GM21528 (cell line): ENCODE data around the gene DMP1.

ENCODE experiments used
- ATAC-seq: cut with Tn5 transposase; IDR thresholded peaks from one replicate; pipeline ENCODE4 v1.9.1; 2021; ENCODE audit warnings: mild to moderate bottlenecking, moderate library complexity; ENCODE audit not compliant: unreplicated experiment, low FRiP score

DMP1 gene, protein sequence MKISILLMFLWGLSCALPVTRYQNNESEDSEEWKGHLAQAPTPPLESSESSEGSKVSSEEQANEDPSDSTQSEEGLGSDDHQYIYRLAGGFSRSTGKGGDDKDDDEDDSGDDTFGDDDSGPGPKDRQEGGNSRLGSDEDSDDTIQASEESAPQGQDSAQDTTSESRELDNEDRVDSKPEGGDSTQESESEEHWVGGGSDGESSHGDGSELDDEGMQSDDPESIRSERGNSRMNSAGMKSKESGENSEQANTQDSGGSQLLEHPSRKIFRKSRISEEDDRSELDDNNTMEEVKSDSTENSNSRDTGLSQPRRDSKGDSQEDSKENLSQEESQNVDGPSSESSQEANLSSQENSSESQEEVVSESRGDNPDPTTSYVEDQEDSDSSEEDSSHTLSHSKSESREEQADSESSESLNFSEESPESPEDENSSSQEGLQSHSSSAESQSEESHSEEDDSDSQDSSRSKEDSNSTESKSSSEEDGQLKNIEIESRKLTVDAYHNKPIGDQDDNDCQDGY

DNA sequence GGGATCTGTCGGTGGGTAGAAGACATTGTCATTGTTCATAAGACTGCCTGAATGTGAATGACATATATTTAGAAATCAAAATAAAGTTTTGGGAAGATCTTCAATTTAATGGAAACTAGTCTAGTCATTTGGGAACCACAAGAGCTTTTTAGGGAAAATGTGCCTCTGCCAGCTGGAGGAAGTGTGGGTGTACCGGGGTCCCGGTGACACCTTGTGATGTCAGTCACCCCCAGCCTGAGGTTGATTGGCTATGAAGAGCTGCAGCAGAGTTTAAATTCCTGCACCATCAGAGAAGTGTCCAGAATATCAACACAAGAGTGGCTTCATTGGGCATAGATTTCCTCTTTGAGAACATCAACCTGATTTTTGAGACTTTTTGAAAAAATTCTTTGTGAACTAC is at the start of gene DMP1:
TSS of gene DMP1 (plus strand) at position 301 of the 400 bp plus-strand sequence. CDS start 6,213 bp downstream, outside the sequence.
- ATAC-seq = no peak

DNA sequence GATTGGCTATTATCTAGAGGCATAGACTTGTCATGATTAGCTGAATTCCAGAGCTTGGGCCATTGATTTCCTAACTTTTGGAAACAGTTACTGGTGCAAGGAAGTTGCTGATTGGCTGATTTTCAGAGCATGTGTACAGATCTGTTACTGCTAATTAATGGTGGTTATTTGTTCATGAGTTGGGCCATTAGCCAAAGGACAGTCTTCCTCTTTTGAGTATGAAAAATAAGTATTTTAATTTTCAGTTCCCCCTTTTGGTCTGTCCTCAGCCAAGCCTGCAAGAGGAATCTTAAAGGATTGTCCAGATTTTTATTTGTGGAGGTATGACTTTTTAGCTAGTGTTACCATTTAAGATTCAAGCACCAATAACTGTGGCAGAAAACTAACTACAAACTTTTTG is 48.7 kb upstream of the DMP1 start:
- ATAC-seq = no peak

DNA sequence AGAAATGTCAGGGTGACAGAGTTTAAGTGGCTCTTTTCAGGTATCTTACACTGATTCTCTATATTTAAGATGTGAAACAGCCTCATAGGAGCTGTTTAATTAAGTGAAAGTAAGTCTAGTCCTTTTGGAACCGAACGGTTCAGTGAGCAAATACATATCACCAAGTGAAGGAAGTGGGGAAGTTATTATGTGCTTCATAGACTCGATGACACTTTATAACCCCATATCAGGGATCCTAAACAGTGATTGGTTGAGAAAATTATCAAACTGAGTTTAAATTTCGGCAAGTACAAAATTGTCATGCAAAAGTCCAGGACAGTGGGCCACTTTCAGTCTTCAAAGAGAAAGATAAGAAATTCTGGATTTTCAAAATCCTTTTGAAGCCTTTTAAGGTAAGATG is 41.9 kb upstream of the DMP1 start, which contains the start of gene DSPP:
TSS of gene DSPP (plus strand) at position 301 of the 400 bp plus-strand sequence. CDS start 2,380 bp downstream, outside the sequence.
- no peak for ATAC-seq

DNA sequence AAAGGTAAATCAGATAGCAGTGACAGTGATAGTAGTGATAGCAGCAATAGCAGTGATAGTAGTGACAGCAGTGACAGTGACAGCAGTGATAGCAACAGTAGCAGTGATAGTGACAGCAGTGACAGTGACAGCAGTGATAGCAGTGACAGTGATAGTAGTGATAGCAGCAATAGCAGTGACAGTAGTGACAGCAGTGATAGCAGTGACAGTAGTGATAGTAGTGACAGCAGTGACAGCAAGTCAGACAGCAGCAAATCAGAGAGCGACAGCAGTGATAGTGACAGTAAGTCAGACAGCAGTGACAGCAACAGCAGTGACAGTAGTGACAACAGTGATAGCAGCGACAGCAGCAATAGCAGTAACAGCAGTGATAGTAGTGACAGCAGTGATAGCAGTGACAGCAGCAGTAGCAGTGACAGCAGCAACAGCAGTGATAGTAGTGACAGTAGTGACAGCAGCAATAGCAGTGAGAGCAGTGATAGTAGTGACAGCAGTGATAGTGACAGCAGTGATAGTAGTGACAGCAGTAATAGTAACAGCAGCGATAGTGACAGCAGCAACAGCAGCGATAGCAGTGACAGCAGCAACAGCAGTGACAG is 35.7 kb upstream of the DMP1 start:
- no peak for ATAC-seq

DNA sequence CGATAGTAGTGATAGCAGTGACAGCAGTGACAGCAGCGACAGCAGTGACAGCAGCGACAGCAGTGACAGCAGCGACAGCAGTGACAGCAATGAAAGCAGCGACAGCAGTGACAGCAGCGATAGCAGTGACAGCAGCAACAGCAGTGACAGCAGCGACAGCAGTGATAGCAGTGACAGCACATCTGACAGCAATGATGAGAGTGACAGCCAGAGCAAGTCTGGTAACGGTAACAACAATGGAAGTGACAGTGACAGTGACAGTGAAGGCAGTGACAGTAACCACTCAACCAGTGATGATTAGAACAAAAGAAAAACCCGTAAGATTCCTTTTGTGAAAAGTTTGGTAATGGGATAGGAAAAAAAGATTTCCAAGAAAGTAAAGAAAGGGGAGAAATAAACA is 33.8 kb upstream of the DMP1 start:
- no peak for ATAC-seq

DNA sequence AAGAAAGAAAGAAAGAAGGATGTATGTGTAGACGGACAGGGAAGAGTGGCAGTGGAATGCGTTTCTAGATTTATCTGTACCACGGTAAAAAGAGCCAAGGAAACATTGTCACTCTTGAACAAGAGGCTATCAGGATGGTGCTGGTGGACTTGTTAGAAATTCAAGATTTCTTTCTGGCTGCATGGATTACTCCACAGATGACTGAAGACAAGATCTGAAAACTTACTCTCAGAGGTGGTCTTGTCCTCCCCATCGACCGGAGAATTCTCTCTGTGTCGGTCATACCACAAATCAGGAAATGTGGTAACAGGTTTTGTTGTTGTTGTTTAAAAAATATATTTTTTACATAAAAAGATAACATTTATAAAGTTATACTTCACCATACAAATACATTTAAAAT is 30.0 kb upstream of the DMP1 start:
- ATAC-seq = no peak

DNA sequence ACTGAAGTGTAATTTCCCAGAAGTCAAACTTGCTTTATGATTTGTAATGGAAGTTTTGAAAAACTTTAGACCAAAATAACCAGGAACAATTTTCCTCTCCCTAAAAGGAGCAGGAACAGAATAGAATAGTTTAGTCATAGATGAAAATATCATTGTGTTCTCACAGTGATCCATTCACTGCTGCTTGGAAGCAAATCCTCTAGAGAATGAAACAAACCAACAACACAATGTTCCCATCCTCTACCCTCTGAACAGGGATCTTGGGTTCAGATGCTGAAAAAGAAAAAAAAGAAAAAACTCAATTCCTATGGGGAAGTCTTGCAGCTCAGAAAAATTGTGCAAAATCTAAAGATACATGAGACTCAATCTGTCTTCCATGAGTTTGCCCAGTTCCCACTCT is 29.6 kb upstream of the DMP1 start:
- ATAC-seq = no peak

DNA sequence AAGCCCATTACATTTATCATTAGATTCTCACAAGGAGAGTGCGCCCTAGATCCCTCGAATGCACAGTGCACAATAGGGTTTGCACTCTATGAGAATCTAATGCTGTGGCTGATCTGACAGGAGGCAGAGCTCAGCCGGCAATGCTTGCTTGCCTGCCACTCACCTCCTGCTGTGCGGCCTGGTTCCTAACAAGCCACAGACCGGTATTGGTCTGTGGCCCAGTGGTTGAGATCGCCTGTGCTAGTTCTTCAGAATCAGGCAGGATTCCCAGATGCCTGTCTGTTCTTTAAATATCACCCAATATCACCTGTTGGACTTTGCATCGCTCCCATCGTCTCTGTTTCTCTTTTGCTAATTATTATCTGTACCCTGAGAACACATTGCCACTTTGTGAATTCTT is 27.8 kb upstream of the DMP1 start:
- ATAC-seq = no peak

DNA sequence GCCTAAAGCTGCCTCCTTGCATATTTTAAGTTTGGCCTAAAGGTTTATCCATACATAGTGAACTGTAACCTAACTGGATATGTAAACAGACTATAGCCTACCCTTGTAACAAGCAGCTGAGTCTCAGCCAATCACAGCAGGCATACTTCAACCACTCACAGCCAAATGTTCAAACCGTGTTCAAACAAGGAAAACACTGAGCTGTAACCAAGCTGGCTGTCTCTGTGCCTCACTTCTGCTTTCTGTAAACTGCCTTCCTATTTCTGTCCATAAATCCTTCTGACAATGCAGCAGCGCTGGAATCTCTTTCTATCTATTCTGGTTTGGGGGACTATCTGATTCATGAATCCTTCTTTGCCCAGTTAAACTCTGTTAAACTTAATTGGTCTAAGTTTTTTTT is 25.4 kb upstream of the DMP1 start:
- ATAC-seq = no peak

DNA sequence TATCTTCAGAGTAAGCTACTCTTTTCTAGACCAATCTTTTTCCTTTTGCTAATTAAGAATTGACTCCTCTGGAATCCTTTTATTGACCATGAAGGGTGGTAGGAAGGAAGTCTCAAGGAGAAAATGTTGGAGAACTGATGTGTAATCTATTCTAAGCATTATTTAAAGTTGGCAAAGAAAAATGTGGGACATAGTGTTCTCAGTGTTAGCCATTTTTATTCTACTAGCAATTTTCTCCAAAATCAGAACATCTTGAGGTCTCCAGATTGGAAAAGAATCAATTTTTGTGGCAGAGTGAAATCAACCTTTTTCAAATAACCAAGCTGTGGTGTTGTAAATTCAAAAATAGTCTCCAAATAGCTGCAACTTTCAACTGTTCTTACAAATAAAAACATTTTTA is 18.4 kb upstream of the DMP1 start:
- no peak for ATAC-seq

DNA sequence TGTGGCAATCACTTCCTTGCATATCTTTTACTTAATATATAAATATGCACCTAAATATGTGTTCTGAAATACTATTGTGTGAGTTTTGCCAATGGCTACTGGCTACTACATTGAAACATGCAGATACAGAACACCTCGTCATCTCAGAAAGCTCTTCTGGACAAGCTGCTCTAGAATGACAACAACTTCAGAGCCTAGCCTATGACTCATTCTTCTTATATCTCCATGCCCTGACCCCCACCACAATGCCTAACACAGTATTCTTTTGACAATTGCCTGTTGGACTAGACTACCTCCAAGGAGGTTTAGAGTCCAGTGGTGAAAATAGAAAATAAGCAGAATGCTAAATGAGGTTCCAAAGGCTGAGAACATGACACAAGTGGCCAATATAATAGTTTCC is 17.6 kb upstream of the DMP1 start:
- ATAC-seq = no peak

DNA sequence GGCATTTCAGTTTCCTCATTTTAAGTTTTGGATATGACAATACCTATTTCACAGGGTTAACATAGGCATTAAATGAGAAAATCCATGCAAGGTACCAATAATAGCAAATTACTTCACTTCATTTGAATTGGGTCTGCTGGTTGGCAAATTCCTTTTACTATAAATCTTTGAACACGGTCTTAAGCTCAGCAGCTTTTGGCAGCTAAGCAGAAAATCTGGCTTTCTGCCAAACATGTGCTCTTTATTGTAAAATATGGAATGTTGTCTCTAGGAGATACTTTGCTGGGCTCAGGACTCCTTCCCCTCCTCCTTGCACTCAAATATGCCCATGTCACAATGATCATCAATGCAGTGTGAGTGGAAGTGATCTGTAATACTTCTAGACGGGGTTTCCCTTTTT is 16.8 kb upstream of the DMP1 start:
- no peak for ATAC-seq

DNA sequence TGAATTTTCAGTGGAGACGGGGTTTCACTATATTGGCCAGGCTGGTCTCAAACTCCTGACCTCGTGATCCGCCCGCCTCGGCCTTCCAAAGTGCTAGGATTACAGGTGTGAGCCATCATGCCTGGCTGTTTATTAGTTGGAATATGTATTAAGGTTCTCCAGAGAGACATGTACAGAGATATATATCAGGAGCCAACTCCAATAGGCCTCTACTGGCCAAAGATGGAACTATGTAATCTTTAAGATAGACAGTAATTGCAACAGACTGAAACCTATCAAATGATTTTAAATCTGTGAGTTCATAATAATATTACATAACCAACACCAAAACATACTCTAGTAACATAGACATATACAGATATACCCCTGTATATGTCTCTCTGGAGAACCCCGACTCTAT is 5.8 kb upstream of the DMP1 start:
- no peak for ATAC-seq

DNA sequence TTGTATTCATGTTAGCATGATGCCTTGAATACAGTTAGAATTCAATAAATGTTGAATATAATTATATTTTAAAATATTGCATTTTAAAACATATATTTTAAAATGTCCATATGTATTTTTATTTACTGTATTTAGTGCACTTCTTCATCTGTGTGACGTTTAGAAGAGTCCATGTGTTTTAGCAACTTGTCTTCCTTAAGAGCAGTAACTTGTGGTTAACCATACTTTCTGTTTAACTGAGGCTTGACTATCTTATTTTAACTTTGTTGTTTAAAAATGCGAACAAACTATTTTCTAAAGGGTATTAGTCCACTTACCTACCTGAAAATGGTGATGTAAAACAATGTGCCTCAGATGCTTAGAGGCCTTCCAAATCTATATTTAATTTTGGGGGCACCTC is 858 bp downstream of the DMP1 start:
- no peak for ATAC-seq

DNA sequence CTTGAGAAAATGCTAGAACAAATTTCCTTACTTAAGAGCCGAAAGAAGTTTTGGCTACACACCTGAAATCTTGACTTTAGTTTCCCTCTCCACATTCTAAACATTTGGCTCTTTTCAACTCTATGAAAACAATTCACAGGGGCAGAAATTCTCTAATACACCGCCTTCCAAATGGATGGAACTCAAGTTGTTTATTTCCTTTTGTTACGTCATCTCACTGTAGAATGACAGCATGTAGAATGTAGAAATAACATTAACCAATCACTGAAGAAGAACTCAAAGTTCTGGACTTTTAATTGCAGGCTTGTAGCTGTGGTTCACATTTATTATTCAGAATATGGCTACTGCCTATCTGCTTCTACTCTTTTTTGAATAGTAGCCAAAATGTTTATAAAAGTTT is 1.9 kb downstream of the DMP1 start:
- no peak for ATAC-seq

DNA sequence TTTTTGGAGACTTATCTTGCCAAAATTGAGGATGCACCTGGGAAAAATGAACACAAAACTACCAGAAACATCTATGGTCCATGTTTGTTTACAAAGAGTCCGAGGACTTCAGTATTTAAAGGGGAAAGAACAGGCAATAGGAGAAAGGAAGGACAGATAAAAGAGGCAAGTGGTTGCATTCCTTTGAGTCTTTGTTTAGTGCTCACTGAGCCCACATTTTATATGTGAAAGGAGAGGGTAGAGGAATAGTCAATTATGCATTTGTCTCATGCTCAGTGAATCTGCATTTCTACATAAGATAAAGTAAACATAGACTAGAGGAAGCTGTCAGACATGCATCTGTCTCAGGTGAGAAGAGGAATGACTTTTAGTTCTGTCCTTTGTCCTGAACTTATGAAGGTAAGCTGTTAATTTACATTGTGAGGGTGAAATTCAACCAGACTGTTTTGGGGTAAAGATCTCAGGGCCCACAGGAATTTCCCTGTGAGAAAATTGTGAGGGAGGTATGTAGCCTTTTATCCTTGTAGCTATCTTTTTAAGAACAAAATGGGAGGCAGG is 4.5 kb downstream of the DMP1 start:
- no peak for ATAC-seq

DNA sequence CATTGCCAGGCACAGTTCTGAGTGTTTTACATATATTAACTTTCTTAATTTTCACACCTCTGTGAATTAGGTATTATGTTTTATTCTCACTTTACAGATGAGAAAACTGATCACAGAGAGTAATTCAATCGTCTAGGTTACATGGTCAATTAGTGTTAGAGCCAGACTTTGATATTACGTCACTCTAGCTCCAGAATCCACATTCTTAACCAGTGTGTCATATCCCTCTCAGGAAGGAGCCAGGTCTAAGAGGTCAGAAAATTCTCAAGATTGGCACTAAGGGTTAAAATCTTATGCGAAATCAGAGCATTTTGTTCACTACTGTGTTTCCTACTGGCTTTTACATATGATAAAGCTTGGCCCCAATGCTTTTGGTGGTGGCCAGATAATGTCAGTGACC is 7.4 kb downstream of the DMP1 start:
- ATAC-seq = no peak

DNA sequence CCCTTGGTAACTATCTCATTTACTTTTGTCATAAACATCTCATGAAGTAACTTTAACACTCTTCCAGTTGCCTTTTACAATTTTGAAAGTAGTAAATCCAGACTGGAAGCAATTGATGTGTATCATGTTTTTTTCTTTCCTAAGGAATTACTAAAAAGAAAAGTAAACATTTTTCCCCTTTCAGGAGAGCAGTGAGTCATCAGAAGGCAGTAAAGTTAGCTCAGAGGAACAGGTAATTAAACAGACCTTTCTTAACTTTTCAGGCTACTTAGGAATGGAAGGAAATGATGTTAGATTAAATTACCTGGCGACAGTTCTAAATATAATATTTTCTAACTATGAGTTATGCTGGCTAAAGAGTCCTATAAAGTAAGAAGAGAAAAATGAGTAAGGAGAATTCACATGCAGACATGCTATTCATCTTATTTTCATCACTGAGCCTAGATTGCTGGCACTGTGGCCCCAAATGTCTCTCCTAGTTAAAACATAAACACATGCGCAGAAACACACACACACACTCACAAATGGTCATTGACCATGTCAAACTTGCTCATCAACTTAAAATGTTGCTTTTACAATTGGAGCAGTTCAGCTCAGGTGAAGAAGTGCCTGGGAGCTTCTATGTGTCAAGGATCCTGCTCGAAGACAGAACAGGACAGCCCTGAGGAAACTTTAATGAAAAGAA is 9.3 kb downstream of the DMP1 start:
- no peak for ATAC-seq

DNA sequence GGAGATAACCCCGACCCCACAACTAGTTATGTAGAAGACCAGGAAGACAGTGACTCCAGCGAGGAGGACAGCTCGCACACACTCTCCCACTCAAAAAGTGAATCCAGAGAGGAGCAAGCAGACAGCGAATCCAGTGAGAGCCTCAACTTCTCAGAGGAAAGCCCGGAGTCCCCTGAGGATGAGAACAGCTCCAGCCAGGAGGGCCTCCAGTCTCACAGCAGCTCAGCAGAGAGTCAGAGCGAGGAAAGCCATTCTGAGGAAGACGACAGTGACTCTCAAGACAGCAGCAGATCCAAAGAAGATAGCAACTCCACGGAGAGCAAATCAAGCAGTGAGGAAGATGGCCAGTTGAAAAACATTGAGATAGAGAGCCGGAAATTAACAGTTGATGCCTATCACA is 12.8 kb downstream of the DMP1 start:
- ATAC-seq = no peak

DNA sequence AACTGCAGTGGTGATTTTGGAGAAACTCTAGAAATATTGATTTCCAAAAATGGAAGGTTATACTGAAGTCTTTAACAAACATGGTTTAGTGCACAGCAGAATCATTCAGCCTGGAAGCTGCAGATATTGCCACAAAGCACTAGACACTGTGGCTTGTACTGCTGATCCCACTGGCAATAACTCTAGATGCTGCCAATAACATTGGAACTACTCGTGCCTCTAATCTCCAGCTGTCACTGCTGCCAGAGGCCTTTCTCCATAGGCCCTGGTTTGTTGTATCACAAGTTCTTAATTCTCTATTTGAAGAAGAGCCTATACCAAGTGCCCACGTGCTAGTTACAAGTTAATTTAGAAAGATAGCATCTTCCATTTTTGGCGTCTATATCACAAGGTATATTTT is 19.3 kb downstream of the DMP1 start:
- no peak for ATAC-seq

DNA sequence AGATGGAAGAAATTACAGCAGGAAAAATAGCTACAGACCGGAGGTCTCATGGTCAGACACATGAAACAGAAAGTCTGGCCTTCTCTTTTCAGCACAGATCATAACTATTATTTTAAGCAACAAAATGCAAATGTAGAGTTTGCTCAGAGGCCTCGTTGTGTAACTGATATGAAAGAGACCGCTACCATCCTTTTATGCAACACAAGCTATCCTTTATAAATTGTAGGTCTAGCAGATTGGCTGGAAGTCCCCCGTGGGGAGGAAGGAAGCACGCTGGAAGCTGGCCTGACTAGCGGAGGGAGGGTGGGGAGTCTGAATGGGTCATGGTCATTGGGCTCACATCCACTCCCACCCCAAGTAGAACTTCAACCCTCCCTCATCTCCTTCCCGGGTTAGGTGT is 27.7 kb downstream of the DMP1 start:
- peak; percentile 90 for ATAC-seq
